Stimulated activated CD4-positive, alpha-beta T cell treated with anti-CD3 and anti-CD28 coated beads, Interleukin-4, amount 100 ng/mL, for 48 hours (primary cell): ENCODE data around the gene RGS1.

Experiments used
- DNase-seq, 2 donors: peaks; one replicate each; pipeline ENCODE4 v3.0.0-alpha.2; 2020; ENCODE audit warnings: low read depth in 2 of 2

Gene RGS1

DNA sequence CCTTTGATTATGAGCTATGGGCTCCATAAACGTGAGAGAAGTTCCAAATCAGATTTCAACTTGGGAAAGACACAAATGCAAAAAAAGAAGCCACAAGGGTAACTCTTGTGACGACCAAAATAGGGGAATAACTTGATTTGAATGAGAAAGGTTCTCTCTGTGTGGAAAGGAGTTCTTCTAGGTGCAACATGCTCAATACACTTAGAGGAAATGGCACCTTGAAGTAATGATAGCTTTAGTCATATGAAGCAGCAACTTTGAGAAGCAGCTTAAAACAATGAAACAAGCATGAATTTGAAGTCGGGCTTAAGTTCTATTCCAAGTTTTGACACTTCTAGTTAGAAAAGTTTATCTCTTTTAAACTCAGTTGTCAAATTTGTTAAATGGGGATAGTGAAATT lies 21.8 kb upstream of the RGS1 start:
- no peak for DNase-seq

GRCh38 chr1:192554904-192555303 lies 20.7 kb upstream of the RGS1 start:
- DNase-seq = no peak

GRCh38 chr1:192555399-192555798 lies 20.2 kb upstream of the RGS1 start:
- no peak for DNase-seq

GRCh38 chr1:192557841-192558595 lies 17.6 kb upstream of the RGS1 start:
- DNase-seq = no peak

GRCh38 chr1:192559115-192560006 lies 16.2 kb upstream of the RGS1 start:
- DNase-seq = no peak

- DNase-seq = no peak
Measured at GRCh38 chr1:192561301-192561700, 14.3 kb upstream of the RGS1 start.

- no peak for DNase-seq
Measured at GRCh38 chr1:192563129-192563528, 12.4 kb upstream of the RGS1 start.

DNA sequence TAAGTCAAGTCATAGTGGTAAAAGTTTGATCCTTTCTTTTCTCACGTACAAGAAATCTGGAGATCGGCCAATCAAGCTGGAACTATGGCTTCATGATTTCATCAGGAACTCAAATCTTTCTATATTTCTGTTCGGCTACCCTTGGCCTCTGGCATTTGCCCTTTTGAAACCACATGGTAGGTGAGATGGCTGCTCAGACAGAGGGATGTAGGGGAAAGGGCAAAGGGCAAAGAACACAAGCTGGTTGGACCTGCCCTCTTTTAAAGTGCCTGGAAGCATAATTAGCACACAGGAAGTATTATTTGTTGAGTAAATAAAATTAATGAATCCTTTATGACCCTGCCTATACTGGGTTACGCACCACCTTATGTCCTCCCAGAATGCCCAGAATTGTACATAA lies 11.5 kb upstream of the RGS1 start:
- no peak for DNase-seq

GRCh38 chr1:192565946-192566345 lies 9.6 kb upstream of the RGS1 start:
- no peak for DNase-seq

GRCh38 chr1:192566657-192567056 lies 8.9 kb upstream of the RGS1 start:
- DNase-seq = no peak

DNA sequence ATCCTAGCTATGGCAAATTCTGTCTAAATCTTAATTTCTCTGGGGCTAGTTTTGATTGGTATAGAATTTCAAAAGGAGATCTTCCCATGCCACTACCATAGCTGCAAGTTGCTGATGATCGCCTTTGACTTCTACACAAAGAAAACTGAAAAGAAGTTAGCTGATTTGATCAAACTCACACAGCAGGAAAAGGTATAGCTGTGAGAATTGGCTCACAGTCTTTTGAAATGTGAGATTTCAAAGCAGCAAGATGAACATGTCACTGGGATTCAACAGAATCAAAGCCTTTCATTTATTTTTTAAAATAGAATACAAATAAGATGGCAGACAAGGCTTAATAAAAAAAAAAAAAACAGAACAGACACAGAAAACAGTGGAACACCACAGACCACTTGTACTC lies 7.5 kb upstream of the RGS1 start:
- no peak for DNase-seq

- no peak for DNase-seq
Measured at GRCh38 chr1:192571668-192572067, 3.9 kb upstream of the RGS1 start.

DNA sequence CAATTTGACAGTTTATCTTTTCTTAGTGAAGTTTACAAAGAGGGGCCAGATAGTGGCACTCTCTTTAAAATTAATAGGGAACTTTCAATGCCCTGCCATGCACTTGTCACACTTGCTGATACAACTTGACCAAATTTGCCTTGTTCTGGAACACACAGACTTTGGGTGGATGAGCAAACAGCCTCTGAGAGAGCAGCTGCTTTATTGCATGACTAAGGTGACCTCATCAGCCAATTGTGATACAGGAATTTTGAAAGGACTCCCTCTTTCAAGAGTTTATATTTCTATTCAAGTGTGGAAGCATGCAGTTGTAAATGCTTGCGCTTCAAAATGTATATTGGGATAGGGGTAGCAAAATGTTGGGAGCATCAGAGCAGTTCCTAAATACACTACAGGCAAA lies 2.1 kb upstream of the RGS1 start:
- no peak for DNase-seq

DNA sequence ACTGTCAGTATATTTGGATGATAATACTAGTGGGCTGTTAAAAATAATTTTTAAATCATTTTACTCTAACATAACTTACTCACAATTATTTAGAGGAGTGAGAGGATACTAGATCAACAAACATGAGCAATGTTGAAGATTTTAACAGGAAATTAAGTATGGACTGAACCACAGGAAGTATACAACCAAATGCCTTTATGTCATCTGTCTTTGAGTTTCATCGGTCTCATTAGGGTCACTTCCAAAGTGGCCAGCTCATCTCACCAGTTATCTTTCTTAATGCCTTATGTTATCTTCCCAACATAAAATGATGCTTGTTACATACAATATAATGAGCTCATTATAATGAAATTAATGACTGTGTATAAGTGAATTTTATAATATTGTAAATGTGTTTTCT lies 1.5 kb upstream of the RGS1 start:
- DNase-seq = no peak

DNA sequence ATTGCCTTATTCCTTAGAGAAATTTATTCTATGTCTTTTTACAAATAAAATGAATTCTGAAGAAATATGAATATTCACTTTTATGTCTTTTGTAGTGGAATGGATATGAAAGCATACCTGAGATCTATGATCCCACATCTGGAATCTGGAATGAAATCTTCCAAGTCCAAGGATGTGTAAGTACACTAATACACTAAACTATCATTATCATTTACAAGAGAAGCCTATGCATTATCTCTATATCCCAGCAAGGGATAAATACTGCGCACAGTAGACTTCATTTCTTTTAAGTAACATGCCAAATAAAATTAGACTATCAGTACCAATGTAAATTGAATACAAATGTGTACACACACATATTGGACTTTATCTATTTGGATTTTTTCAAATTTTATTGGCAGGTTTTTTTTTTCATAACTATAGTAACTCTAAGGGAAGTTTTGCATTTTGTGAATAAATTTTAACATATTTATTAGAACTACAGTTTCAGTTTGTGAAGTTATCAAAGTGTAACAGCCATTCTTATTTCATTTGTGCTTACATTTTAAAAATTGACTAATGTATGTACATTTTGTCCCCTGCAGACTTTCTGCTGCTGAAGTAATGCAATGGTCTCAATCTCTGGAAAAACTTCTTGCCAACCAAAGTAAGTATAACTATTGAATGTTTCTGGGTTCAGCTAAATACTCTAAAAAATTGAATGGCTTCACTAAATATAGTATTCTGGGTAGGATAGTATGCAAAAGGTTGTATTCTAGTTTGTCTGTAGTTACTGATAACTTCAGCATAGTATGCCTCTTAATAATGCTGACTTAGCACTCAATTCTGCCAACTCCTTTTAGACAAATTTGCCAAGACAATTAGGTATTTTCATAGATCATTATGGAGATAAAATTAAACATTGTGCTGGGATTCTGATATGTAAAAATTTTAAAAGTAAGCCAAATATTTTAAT lies 894 bp downstream of the RGS1 start:
- DNase-seq = no peak

DNA sequence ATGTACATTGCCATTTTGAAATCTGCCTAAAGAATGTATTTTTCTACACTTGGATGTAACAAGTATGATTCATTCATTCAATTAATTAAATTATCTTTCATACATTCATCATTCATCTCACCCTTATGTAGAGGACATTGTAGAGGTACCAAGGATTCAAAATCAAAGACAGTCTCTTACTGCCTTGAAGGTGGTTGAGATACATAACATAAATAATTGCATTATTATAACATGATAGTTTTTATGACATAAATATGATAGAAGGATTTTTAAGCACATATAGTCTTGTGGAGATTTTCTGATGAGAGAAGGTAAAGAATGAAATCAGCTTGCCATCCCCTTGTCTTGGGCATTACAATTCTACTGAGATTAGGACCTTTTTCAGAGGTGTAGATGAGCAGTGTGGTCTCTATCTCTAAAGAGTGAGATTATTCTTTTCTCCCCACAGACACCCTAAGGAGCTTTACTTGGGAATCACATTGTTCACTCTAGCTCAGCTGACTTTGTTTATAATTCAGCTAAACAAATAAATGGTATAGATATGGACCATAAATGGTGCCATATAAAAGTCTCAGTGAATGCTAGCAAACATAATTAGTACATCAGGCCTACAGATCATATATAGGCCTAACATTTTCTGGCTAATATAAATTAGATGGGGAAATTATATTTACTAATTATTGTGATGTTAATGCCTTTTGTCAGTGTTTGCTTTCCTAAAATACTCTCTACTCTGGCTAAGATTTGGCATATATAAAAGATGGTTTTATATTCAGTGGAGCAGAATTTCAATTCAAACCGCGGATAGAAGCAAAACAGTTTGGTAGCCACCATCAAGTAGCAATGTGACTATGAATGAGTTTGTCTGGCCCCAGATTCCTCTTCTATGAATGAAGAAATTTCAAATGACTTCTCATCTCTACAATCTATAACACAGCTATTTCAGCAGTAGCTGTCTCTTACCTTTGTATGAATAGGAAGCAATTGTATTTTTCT lies 1.9 kb downstream of the RGS1 start:
- no peak for DNase-seq

GRCh38 chr1:192578144-192578909 lies 2.8 kb downstream of the RGS1 start:
- DNase-seq = no peak

DNA sequence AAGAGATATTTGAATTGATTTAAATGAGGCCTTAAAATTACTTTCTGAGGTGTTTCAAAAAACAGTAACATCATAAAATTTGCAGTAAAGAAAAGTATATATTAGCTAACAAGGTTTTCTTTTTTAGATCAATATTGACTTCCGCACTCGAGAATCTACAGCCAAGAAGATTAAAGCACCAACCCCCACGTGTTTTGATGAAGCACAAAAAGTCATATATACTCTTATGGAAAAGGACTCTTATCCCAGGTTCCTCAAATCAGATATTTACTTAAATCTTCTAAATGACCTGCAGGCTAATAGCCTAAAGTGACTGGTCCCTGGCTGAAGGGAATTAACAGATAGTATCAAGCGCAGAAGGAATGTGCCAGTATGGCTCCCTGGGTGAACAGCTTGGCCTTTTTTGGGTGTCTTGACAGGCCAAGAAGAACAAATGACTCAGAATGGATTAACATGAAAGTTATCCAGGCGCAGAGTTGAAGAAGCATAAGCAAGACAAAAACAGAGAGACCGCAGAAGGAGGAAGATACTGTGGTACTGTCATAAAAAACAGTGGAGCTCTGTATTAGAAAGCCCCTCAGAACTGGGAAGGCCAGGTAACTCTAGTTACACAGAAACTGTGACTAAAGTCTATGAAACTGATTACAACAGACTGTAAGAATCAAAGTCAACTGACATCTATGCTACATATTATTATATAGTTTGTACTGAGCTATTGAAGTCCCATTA lies 3.6 kb downstream of the RGS1 start:
- no peak for DNase-seq

- no peak for DNase-seq
Measured at GRCh38 chr1:192580351-192580962, 4.9 kb downstream of the RGS1 start.
